AG04450 (cell line): ENCODE results near the gene ZNF600. TPM values are rescaled to one million over a fixed set of nuclear protein-coding genes. Genes with fewer than 3 reads are reported as not detected.
"Not testable (repeated sequence)": the region's sequence is repeated elsewhere in the genome, so short reads cannot be mapped to it uniquely, and the experiment has no call there.

Experiments used
- CTCF ChIA-PET: fragments of 300-600, 350-600 bp; formaldehyde crosslinking; extraction: SDS; loops from one replicate; lab custom pipeline; 2022; ENCODE audit warnings: antibody characterized with exemption, inconsistent platforms; lab: Charles Lee
- POLR2A ChIA-PET: fragments of 350-600 bp; formaldehyde crosslinking; extraction: SDS; loops from one replicate; lab custom pipeline; 2021; ENCODE audit warnings: antibody characterized with exemption, inconsistent platforms; lab: Yijun Ruan, JAX
- DNase-seq: peaks from one replicate; pipeline ENCODE4 v3.0.0-alpha.2; 2011; ENCODE audit warnings: low read depth, low spot score
- H3K27ac ChIP-seq: one replicate; pipeline ENCODE4 v1.5.1; 2012; ENCODE audit warnings: low read depth, low read length, control low read depth
- H3K27me3 ChIP-seq: one replicate; pipeline ENCODE4 v1.6.0; 2012; ENCODE audit warnings: low read length; ENCODE audit not compliant: control insufficient read depth, insufficient read depth
- H3K4me3 ChIP-seq: 2 replicates; pipeline ENCODE4 v1.5.1; 2011; ENCODE audit warnings: mild to moderate bottlenecking, low read depth, low read length, control low read depth
- H3K9me3 ChIP-seq: 2 replicates; pipeline ENCODE4 v1.5.1; 2012; ENCODE audit warnings: low read length; ENCODE audit not compliant: control insufficient read depth, insufficient read depth
- polyA plus RNA-seq: library from polyadenylated mRNA; depleted of rRNA; stranded (reverse); fragments of >200 nt; gene quantifications from 2 replicates; pipeline ENCODE4 v1.2.3, GENCODE V29; 2011
- TF ChIP-seq, protein P1 (sequence below): IDR thresholded peaks from 2 replicates; pipeline ENCODE4 v1.5.1; 2011; ENCODE audit warnings: low read depth, low read length, control low read depth, inconsistent platforms

ZNF600 gene
- polyA plus RNA-seq, 1 experiment, result 4.7 TPM

DNA sequence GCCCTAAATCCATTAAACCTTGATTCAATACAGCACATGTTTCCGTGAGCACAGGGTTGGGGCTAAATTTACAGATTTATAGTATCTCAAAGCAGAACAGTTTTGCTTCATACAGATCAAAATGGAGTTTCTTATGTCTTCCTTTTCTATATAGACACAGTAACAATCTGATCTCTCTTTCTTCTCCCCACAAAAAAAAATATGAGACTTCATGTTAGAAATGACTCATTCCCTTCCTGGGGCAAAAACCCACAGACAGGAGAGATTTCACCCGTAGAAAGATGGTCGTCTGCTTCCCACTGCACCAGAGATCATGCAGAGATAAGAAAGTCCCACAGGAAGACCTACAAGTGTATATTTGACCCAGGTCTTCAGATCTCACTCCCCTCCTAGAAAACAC is 44.1 kb downstream of the ZNF600 start:
- no peak for DNase-seq
- Histone ChIP-seq H3K27me3 (no peaks in the 10 kb centered on the region), H3K4me3 (no peak overlapping the region), H3K9me3 (peaks cover 25% of the 10 kb centered on the region), H3K27ac (no peak overlapping the region)
- ChIA-PET POLR2A (no interaction called here), CTCF (no interaction called here)
- TF ChIP-seq, protein P1, sequence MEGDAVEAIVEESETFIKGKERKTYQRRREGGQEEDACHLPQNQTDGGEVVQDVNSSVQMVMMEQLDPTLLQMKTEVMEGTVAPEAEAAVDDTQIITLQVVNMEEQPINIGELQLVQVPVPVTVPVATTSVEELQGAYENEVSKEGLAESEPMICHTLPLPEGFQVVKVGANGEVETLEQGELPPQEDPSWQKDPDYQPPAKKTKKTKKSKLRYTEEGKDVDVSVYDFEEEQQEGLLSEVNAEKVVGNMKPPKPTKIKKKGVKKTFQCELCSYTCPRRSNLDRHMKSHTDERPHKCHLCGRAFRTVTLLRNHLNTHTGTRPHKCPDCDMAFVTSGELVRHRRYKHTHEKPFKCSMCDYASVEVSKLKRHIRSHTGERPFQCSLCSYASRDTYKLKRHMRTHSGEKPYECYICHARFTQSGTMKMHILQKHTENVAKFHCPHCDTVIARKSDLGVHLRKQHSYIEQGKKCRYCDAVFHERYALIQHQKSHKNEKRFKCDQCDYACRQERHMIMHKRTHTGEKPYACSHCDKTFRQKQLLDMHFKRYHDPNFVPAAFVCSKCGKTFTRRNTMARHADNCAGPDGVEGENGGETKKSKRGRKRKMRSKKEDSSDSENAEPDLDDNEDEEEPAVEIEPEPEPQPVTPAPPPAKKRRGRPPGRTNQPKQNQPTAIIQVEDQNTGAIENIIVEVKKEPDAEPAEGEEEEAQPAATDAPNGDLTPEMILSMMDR, result no peak

DNA sequence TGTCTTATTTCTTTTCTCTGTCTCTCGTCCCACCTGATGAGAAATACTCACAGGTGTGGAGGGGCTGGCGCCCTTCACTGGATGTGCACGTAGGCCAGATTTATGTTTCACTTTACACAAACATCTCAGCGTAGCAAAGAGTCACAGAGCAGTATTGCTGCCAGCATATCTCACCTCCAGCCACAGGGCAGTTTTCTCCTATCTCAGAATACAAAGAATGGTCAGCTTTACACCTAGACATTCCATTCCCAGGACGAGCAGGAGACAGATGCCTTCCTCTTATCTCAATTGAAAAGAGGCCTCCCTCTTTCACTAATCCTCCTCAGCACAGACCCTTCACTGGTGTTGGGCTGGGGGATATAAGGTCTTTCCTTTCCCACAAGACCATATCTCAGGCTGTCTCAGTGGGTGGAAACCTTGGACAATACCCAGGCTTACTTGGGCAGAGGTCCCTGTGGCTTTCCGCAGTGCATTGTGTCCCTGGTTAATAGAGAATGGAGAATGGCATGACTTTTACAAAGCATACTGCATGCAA is 44.6 kb downstream of the ZNF600 start:
- no peak for DNase-seq
- Histone ChIP-seq H3K27ac (no peak overlapping the region), H3K27me3 (no peaks in the 10 kb centered on the region), H3K9me3 (peaks cover 25% of the 10 kb centered on the region), H3K4me3 (no peak overlapping the region)
- POLR2A ChIA-PET, result no interaction called here
- TF ChIP-seq, protein P1, result no peak
- CTCF ChIA-PET, result no interaction called here

DNA sequence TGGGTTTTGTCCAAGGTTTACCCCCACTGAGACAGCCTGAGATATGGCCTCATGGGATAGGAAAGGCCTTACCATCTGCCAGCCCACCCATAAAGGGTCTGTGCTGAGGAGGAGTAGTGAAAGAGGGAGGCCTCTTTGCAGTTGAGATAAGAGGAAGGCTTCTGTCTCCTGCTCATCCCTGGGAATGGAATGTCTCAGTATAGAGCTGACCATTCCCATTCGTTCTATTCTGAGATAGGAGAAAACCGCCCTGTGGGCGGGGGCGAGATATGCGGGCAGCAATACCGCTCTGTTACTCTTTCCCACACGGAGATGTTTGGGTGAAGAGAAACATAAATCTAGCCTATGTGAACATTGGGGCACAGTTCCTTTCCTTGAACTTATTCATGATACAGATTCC is 45.2 kb downstream of the ZNF600 start:
- H3K27me3 ChIP-seq, DNase-seq, H3K27ac ChIP-seq, POLR2A ChIA-PET, H3K4me3 ChIP-seq, CTCF ChIA-PET: not testable (repeated sequence)
- H3K9me3 ChIP-seq, result peaks cover 30% of the 10 kb centered on the region

DNA sequence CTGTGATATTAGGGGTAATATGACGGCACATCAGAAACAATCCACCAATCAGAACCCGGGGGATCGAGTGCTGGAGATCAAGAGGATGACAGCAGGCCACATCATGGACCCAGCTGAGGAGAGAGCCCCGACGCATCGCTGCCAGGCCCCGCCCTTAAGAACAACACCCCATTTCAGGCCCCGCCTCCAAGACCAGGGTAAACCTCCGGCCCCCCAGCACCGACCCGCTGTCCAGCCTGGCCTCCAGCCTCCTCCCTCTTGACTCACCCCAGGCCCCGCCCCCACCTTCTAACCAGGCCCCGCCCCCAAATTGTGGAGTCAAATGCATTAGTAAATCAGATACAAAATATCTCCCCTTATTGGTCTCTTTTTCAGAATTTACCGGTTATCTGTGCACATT is 47.0 kb downstream of the ZNF600 start:
- TF ChIP-seq, protein P1, result no peak
- no peak overlapping the region for H3K27ac ChIP-seq
- CTCF ChIA-PET, result no interaction called here
- H3K9me3 ChIP-seq, result peaks cover 37% of the 10 kb centered on the region
- POLR2A ChIA-PET, result no interaction called here
- no peaks in the 10 kb centered on the region for H3K27me3 ChIP-seq
- no peak overlapping the region for H3K4me3 ChIP-seq
- DNase-seq, result no peak

DNA sequence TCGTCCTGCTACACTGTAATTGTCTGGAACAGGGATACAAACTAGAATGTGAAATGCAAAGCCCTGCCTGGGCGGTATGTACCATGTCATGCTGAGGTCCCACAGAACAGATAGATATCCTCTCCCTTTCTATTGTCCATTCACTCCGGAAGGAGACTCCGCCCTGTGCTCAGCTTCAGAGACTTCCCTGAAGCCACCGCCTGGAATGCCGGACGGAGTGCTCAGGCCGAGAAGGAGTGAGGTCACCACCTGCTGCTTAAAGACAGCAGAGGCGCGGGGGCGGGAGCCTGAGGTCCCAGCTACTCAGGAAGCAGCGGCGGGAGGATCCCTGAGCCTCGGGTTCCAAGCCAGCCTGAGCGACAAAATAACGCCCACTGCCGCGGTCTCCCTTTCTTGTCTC is 50.9 kb downstream of the ZNF600 start:
- H3K27ac ChIP-seq, result no peak overlapping the region
- DNase-seq, result no peak
- ChIA-PET POLR2A (no interaction called here), CTCF (interaction anchor here (0.6 to 0.8 kb wide), 3 partner anchors 9 to 837 kb away, joined by 3 to 4 read pairs (median 4); no protein-coding TSS in a partner anchor)
- TF ChIP-seq, protein P1, result no peak
- H3K27me3 ChIP-seq, result no peaks in the 10 kb centered on the region
- peaks cover 28% of the 10 kb centered on the region for H3K9me3 ChIP-seq
- H3K4me3 ChIP-seq, result no peak overlapping the region
